Stimulated activated CD8-positive, alpha-beta memory T cell treated with anti-CD3 and anti-CD28 coated beads, Interleukin-12 subunit alpha, Interleukin-12 subunit beta, amount 100 ng/mL, for 24 hours (primary cell): Measurements from ENCODE around the gene ULK3.

Experiments
- DNase-seq: peaks from one replicate; pipeline ENCODE4 v3.0.0-alpha.2; 2020; ENCODE audit errors: extremely low read depth

ULK3 gene

DNA sequence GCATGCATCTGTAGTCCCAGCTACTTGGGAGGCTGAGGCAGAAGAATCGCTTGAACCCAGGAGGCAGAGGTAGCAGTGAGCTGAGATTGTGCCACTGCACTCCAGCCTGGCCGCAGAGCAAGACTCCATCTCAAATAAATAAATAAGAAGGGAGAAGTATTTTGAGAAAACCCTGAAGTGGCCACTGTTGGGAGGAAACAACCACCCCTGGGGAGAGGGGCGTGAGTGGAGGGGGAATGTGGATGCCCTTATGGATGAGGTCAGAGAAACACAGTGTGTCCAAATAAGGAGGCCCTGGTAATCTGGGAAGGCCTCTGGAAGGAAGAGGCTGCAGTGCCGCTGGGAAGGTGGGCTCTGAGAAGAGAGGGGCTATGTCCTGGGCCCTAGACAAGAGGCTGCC lies 20.7 kb downstream of the ULK3 start:
- no peak for DNase-seq

DNA sequence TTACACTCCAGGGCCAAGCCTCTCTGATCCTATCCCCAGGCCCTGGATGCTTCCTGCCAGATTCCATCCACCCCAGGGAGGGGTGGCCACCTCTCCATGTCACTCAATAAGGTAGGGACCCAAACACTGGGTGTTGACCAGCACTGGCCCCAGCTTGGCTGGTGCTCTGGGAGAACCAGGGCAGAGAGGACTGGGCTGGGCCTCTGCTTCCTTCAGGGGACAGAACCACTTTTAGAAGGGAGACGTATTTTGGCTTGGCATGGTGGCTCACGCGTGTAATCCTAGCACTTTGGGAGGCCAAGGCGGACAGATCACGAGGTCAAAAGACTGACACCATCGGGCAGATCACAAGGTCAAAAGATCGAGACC lies 21.2 kb downstream of the ULK3 start:
- DNase-seq, result no peak

DNA sequence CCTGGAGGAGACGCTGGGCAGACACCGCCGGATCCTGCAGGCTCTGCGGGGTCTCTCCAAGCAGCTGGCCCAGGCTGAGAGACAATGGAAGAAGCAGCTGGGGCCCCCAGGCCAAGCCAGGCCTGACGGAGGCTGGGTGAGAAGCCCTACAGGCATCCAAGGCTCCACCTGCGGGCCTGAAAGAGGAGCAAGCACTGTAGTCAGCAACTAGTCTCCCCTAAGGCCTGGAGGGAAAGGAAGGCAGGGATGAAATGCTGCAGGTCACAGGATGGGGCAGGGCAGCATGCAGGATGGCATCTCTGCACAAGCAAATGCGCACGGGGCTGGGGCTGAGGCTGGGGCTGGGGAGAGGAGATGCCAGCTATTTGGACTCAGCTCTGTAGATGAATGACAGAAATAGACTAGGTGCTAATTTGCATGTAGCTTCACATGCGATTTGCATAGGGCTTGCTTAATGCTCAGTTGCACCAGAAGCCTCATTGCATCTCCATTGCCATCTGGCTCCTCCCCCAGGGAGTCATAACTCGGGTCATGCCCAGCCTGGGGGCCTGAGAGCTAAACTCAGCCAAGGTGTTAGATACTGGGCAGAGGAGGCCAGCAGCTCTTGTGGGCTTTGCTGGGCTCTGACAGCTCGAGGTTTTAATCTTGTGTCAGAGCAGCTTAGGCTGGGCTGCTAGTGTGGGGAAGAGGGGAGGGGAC lies 21.7 kb downstream of the ULK3 start:
- DNase-seq, result no peak

DNA sequence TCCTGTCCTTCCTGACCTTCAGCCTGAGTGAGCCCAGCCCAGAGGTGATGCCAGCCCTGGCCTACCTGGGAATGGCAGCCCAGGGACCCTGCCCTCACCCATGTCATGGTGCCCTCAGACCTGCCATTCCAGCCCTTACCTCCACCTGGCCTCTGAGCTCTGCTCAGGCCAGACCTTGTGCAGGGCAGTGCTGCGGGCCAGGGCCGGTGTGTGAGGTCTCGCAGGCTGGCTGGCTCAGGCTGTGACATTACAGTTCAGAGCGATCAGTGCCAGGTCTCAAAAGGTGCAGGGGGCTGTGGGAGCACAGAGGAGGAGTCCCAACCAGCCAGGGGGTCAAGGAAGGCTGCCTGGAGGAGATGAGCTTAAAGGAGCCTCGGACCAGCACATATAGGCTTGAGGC lies 22.9 kb downstream of the ULK3 start:
- no peak for DNase-seq

DNA sequence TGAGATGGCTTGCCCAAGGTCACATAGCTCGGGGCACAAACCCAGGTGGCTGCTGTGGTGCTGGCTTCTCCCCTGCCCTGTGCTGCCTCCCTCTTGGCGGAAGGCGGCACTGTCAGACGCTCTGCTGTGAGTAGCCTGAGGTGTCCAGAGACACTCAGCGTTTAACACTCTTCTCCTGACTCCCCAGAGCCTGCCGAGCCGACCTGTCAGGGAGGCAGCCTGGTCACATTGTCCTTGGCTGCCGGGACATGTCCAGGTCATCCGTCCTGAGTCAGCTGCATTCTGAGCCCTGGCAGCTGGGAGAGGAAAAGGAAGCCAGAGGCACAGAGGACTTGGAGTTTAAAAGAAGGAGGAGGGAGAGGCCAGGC lies 25.6 kb downstream of the ULK3 start:
- DNase-seq, result no peak

DNA sequence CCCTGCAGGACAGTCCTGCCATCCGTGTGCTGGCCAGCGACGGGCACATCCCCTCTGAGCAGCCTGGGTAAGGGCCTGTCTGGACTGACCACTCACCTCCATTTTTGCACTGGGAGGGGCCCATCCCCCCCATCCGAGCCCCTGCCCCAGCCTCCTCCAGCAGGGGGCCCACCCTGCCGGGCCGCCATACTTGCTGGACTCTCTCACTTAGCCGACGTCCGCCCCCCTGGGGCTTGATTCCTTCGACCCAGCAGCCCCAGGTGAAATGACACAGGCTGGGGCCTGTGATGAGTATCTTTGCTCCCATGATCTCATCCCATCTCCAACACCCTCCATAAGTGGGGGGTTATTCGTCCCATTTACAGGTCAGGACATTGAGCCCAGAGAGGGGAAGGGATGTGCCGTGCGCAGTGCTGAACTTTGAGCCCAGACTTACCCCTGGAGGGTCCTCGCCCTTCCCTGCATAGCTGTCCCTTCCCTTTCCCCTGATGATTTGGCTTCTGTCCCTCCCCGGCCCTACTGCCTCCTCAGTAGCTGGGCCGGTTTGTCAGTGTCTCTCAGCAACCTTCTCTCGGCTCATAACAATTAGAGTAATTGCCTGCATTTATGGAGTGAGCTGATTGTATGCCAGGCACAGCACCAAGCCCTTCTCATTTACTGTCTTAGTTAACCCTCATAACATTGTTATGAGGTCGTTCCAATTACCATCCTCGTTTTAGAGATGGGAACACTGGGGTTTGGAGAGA lies 26.2 kb downstream of the ULK3 start:
- no peak for DNase-seq

DNA sequence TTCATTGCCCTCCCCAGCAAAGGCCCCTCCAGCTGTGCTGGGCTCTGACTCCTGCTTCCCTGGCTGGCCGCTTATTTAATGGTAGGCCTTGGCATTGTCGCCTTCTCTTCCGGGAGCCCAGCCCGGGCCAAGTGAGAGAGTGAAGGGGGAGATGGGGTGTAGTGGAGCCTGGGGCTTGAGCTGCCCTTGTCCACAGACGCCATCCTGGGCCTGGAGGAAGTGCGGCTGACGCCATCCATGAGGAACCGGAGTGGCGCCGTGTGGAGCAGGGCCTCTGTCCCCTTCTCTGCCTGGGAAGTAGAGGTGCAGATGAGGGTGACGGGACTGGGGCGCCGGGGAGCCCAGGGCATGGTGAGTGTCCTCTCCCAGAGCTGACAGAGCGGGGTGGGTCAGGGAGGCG lies 27.0 kb downstream of the ULK3 start:
- no peak for DNase-seq

DNA sequence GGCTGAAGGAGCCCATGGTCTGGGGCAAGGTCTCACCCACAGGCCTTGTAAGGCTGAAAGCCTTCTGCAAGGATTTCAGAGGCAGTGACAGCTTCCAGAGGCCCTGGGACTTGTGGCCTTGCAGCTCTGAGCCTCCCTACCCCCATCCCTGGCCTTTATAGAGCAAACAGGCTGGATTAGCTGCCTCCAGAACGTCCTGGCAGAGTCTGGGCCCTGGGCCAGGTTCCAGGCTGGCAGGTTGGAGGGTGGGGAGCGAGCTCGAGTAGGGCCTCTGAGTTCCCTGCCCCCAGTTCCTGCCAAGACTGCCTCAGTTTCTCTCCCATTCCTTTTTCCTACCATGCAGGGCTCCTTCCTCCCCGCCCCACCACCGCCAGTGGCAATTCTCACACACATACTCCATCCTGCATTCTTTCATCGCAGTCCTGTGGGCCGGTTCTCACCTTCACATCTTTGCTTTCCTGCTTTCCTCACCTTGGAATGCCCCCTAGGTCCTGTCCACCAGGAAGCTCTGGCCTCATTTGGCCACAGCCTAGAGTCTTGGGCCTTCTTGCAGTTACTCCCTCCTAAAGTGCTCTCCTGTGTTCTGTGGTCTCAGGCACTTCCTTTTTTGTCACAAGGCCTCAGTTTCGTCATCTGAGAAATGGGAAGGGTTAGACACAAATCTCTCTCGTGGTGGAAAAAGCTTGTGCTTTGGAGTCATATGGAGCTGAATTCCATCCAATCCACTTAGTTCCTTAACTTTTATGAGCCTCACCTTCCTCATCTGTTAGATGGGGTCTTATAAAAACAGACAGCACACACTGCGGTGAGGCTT lies 27.6 kb downstream of the ULK3 start:
- no peak for DNase-seq

DNA sequence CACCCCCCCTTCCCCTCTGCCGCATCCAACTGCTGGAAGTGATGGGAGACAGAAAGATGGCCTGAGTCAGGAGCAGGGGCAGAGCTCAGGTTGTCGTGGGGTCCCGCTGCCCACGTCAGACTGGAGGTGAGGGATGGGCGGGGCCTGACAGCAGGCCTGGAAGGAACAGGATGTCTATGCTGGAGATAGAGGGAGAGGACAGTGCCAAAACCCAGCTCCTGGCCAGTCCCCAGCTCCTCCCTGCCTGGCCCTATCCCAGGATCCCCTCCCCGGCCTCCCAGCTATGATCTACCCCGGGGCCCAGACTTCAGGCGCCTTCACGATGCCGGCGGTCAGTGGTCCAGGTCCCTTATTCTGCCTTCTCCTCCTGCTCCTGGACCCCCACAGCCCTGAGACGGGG lies 30.4 kb downstream of the ULK3 start, which contains the start of gene LMAN1L:
Gene LMAN1L (plus strand): TSS at position 303 of the 400 bp plus-strand sequence. CDS start 20 bp downstream, at position 323.
- no peak for DNase-seq

DNA sequence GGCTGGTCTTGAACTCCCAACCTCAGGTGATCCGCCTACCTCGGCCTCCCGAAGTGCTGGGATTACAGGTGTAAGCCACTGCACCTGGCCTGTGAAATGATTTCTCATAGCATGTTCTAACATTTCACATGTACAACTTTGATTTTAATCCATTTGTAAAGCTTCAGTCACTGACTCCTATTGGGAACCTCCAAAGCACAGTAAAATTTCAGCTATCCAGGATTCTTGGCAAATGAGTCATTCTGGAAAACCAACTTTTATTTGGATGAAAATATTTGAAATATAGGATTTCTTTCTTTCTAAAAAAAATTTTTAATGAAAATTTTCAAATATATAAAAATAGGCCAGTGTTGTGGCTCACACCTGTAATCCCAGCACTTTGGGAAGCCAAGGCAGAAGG lies 33.0 kb downstream of the ULK3 start:
- no peak for DNase-seq

DNA sequence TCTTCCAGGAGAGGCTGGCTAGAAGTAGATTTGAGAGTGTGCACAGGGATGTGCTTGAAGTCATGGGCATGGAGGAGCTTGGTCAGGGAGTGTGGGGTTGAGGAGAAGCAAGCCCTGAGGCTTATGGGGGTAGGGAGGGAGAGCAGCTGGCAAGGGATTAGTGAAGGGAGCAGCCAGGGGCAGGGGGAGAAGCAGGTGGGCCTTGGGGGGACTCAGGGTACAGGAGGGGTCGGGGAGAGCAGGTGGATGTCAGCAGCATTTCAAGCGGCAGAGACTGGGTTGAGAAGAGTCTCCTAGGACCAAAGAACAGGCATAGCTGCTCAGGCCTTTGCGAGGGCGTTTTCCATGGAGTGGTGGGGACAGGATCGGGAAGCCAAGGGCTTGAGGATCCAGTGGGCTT lies 33.7 kb downstream of the ULK3 start:
- DNase-seq, result no peak

DNA sequence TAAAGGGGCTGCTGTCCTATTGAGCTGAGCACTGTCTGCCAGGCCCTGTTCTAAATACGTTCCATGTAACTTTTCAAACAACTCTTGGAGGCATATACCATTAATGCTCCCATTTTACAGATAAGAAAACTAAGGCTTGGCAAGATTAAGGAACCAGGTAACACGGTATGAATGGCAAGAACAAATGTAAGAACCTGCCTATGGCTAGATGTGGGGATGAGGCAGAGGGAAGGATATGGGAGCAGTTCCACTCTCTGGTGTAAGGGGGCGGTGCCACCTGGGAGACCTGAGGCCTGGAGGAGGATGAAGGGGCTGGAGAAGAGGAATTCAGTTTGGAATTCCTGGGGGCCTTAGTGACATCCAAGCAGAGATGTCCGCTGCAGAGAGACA lies 34.1 kb downstream of the ULK3 start:
- no peak for DNase-seq

DNA sequence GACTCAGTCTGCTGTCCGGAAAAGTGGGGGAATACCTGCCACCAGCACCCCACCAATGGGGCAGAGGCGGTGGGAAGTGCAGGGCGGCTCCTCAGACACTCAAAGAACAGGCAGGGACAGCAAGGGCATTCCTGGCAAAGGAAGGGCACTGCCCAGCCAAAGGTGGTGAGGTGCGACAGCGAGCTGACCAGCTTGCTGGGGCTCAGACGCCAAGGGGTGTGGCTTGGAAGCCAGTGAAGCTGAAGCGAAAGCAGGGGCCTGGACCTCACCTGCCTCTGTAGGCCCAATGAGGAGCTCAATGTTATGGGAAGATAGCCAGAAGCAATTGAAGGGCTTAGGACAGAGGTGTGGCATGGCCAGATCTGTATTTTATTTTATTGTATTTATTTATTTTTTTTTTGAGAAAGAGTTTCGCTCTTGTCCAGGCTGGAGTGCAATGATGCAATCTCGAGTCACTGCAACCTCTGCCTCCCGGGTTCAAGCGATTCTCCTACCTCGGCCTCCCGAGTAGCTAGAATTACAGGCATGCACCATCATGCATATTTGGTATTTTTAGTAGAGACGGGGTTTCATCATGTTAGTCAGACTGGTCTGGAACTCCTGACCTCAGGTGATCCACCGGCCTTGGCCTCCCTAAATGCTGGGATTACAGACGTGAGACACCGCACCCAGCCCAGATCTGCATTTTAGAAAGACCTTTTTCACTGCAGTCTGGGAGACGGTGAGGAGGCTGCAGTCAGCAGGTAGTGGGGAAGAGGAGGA lies 34.7 kb downstream of the ULK3 start:
- no peak for DNase-seq

DNA sequence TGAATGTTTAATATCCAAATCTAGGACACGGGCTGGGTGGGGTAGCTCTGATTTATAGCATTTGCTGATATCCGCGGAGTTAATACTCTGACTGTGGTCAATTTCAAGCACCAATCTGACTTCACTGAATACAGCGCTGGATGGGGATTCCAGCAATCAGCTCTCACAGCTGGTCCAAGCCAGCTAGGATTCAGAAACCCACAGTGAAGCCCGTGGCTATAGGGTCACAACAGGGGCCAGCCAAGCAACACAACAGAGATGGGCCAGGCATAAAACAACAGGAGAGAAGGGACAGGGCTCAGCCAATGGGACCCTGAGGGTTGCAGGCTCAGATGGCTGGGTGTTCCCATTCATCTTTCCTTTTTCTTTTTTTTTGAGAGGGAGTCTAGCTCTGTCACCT lies 35.7 kb downstream of the ULK3 start:
- DNase-seq, result no peak

DNA sequence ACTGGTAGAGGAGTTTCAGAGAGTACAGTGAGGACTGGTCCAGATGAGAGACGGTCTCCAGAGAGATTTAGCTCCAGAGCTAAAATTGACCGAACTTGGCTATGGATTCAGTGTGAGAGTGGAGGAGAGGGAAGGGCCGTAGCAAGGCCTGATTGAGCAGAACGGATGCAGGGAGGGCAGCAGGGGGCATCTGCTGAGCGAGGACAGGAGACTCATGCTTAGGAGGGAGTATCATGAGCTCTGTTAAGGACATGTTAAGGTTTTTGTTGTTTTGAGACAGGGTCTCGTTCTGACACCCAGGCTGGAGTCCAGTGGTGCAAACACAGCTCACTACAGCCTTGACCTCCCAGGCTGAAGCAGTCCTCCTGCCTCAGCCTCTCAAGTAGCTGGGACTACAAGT lies 38.0 kb downstream of the ULK3 start:
- DNase-seq, result no peak

DNA sequence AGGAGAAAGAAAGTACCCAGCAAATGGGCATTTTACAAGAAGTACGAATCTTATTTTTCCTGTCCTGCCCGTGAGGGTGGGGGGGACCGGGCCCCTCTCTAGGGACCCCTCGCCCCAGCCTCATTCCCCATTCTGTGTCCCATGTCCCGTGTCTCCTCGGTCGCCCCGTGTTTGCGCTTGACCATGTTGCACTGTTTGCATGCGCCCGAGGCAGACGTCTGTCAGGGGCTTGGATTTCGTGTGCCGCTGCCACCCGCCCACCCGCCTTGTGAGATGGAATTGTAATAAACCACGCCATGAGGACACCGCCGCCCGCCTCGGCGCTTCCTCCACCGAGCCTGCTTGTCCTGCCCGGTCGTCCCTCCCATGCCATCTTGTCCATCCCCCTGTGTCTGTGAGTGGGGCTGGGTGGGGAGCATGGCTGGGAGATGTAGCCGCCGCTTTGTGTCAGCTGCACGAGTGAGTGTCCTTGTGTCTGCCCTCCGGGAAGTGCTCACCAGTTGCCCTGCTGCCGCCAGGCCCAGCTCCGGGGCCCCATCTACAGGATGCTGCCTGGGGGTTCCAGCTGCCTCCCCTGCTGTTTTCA lies 40.0 kb downstream of the ULK3 start:
- DNase-seq, result no peak

DNA sequence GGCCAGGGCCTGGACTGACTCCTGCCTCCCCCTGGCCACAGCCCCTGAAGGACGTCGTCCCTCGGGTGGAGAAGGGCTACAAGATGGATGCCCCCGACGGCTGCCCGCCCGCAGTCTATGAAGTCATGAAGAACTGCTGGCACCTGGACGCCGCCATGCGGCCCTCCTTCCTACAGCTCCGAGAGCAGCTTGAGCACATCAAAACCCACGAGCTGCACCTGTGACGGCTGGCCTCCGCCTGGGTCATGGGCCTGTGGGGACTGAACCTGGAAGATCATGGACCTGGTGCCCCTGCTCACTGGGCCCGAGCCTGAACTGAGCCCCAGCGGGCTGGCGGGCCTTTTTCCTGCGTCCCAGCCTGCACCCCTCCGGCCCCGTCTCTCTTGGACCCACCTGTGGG lies 40.7 kb downstream of the ULK3 start:
- no peak for DNase-seq

DNA sequence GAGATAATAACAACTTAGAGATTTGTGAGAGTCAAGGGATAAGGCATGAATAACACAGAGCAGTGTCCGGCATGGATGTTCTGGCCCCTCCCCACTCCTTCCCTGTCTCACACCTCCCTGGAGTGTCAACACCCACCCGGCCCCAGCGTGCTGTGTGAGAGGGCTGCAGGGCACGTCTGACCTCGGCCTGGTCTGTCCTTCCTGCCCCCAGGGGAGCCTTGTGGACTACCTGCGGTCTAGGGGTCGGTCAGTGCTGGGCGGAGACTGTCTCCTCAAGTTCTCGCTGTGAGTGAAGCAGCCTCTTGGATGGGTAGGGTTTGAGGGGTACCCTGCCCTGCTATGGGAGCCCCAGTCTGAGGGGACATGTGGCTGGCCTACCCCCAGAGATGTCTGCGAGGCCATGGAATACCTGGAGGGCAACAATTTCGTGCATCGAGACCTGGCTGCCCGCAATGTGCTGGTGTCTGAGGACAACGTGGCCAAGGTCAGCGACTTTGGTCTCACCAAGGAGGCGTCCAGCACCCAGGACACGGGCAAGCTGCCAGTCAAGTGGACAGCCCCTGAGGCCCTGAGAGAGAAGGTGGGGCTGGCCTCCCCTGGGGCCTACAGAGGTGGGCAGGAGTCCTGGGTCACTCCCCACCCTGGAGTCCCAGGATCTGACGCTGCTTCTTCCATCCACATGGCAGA lies 41.5 kb downstream of the ULK3 start:
- DNase-seq, result no peak

DNA sequence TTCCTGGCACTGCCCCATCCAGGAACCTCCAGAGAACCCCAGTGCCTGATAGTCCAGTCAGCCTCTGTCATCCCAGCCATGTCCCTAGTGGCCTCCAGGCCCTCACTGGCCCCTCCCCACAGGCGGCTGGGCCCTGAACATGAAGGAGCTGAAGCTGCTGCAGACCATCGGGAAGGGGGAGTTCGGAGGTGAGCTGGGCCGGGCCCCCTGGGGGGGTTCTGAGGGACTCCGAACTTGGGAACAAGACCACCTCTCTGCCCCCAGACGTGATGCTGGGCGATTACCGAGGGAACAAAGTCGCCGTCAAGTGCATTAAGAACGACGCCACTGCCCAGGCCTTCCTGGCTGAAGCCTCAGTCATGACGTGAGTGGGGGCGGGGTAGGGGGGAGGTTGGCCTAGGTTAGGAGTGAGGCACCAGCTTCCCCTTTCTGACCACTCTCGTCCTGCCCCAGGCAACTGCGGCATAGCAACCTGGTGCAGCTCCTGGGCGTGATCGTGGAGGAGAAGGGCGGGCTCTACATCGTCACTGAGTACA lies 42.3 kb downstream of the ULK3 start:
- no peak for DNase-seq

DNA sequence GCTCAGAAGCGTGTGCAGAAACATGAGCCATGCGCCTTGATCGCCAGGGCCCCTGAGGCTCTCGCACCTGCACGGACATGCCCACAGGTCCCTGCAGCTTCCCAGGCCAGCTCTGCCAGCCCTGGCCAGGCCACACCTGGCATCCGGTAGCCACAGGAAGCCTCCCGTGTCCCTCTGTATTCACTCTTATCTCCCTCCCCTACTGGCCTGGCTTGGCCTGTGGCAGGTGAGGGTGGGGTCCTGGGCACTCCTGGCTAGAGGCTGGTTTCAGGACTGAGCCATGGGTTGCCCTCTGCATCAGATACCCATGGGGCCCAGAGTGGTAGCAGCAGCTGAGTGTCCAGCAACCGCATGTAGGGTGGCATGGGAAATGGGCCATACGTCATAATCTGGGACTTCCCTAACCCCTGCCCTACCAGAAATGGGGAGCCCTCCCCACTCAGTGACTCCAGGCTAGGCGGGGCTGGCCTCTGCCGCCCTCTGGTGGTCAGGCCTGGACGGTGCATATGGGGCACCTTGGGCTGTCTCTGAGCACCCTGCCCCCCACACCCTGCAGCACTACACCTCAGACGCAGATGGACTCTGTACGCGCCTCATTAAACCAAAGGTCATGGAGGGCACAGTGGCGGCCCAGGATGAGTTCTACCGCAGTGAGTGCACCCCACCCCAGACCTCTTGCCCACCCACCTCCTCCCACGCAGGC lies 42.9 kb downstream of the ULK3 start:
- DNase-seq, result no peak
